HepG2 (cell line): Measurements from ENCODE around the gene NGF. TPM values are rescaled to one million over a fixed set of nuclear protein-coding genes. Genes with fewer than 3 reads are reported as not detected.

Experiments
- ATAC-seq: fragments of 200-7000 bp; cut with Tn5 transposase; 3 replicates; pipeline ENCODE4 v1.9.1; 2020; ENCODE audit warnings: mild to moderate bottlenecking, moderate library complexity
- BruUV-seq: library from RNA; stranded (reverse); fragments of 400-500 nt; replicated peaks from 2 replicates; lab custom pipeline; 2021; lab: Mats Ljungman, UMichigan
- CTCF ChIA-PET: fragments of 300-600 bp; formaldehyde crosslinking; extraction: SDS; loops from one replicate; lab custom pipeline; 2021; ENCODE audit warnings: low total read pairs, inconsistent platforms, low intra/inter-chr PET ratio; lab: Yijun Ruan, JAX
- POLR2A ChIA-PET: fragments of 350-600 bp; sonication (Branson Sonifier 250); formaldehyde crosslinking; loops from one replicate; lab custom pipeline; 2020; ENCODE audit warnings: antibody characterized with exemption, inconsistent platforms; lab: Yijun Ruan, JAX
- DNase-seq: peaks from one replicate; pipeline ENCODE4 v3.0.0-alpha.2; 2015; ENCODE audit warnings: low spot score
- FAIRE-seq: peaks from 3 replicates; lab custom pipeline; 2011; peaks lifted over from hg19 to GRCh38; lab: Jason Lieb, UNC
- H2AFZ ChIP-seq: one replicate; pipeline ENCODE4 v1.6.1; 2011; ENCODE audit warnings: low read length, inconsistent platforms
- H3K27ac ChIP-seq: fragments of 300-600 bp; 3 replicates; pipeline ENCODE4 v1.8.0; 2011; ENCODE audit warnings: mixed run types, mild to moderate bottlenecking, mixed read lengths, low read length, inconsistent platforms; ENCODE audit not compliant: insufficient read depth; ENCODE audit errors: extremely low read length
- H3K27me3 ChIP-seq, 2 experiments: fragments of 200-600 bp in 1 of 2; 2 replicates in 1 of 2; 3 replicates in 1 of 2; pipeline versions ENCODE4 v1.6.0 to v1.8.0; 2011; ENCODE audit warnings: low read length in 2 of 2, mild to moderate bottlenecking in 2 of 2, moderate library complexity in 2 of 2, inconsistent platforms in 1 of 2; ENCODE audit not compliant: insufficient read depth in 2 of 2, control insufficient read depth in 1 of 2
- H3K36me3 ChIP-seq, 2 experiments: fragments of 200-600 bp in 1 of 2; replicated peaks in 1 of 2; 2 replicates in 1 of 2; 3 replicates in 1 of 2; pipeline versions ENCODE4 v1.5.1 to v1.8.0; 2011; ENCODE audit warnings: low read length in 2 of 2, inconsistent platforms in 1 of 2; ENCODE audit not compliant: insufficient read depth in 2 of 2, control insufficient read depth in 1 of 2
- H3K4me1 ChIP-seq: 2 replicates; pipeline ENCODE4 v1.5.1; 2012; ENCODE audit warnings: low read length, inconsistent platforms; ENCODE audit not compliant: insufficient read depth
- H3K4me2 ChIP-seq: 2 replicates; pipeline ENCODE4 v1.6.0; 2011; ENCODE audit warnings: low read depth, low read length, inconsistent platforms
- H3K4me3 ChIP-seq, 3 experiments: fragments of 200-600 bp in 1 of 3; sonication (generic), shearing (Covaris generic) in 1 of 3; replicated peaks in 1 of 3; 2 replicates each; pipeline ENCODE4 v1.5.1; 2011 to 2016; ENCODE audit warnings: low read length in 3 of 3, inconsistent platforms in 2 of 3, low read depth in 2 of 3, mild to moderate bottlenecking in 2 of 3, control low read depth in 1 of 3, mixed read lengths in 1 of 3; ENCODE audit not compliant: insufficient read depth in 1 of 3
- H3K79me2 ChIP-seq: one replicate; pipeline ENCODE4 v1.6.1; 2011; ENCODE audit warnings: low read length, inconsistent platforms; ENCODE audit not compliant: insufficient read depth
- H3K9ac ChIP-seq: 2 replicates; pipeline ENCODE4 v1.6.0; 2011; ENCODE audit warnings: mild to moderate bottlenecking, low read depth, low read length, inconsistent platforms; ENCODE audit not compliant: insufficient read depth
- H3K9me3 ChIP-seq: 2 replicates; pipeline ENCODE4 v1.5.1; 2012; ENCODE audit warnings: mild to moderate bottlenecking, low read length
- H4K20me1 ChIP-seq: 2 replicates; pipeline ENCODE4 v1.6.0; 2011; ENCODE audit warnings: inconsistent platforms, mild to moderate bottlenecking, low read length, moderate library complexity; ENCODE audit not compliant: insufficient read depth
- ARNT2 ChIP-seq: sonication (generic); formaldehyde crosslinking; IDR thresholded peaks from 2 replicates; pipeline ENCODE4 v1.8.0; 2022; ENCODE audit warnings: mild to moderate bottlenecking, low read depth, missing genetic modification reagents, moderate library complexity
- ETV5 ChIP-seq: IDR thresholded peaks from 2 replicates; pipeline ENCODE4 v1.6.1; 2018; ENCODE audit warnings: missing biosample characterization, missing genetic modification reagents, inconsistent platforms, borderline replicate concordance
- FOSL1 ChIP-seq: sonication (generic); formaldehyde crosslinking; IDR thresholded peaks from 2 replicates; pipeline ENCODE4 v1.9.0; 2021; ENCODE audit warnings: missing genetic modification reagents, borderline replicate concordance
- MIER2 ChIP-seq: IDR thresholded peaks from 2 replicates; pipeline ENCODE4 v1.6.1; 2016; ENCODE audit warnings: missing biosample characterization, missing genetic modification reagents
- NCOR1 ChIP-seq: fragments of 200-600 bp; sonication (generic); IDR thresholded peaks from 2 replicates; pipeline ENCODE4 v1.7.0; 2017; ENCODE audit warnings: antibody characterized with exemption, low read length, borderline replicate concordance
- POLR2A ChIP-seq, 2 experiments: IDR thresholded peaks; 2 replicates each; pipeline ENCODE4 v1.6.1; 2011; ENCODE audit warnings: low read depth in 2 of 2, low read length in 2 of 2, mild to moderate bottlenecking in 1 of 2, moderate library complexity in 1 of 2; ENCODE audit not compliant: insufficient read depth in 1 of 2
- SUZ12 ChIP-seq: fragments of 150-350 bp; IDR thresholded peaks from 2 replicates; pipeline ENCODE4 v1.6.1; 2014; ENCODE audit warnings: low read depth, low read length
- TBP ChIP-seq: sonication (generic); formaldehyde crosslinking; IDR thresholded peaks from 2 replicates; pipeline ENCODE4 v1.5.0; 2020; ENCODE audit warnings: missing genetic modification reagents
- TBX3 ChIP-seq: fragments of 450-650 bp; IDR thresholded peaks from 2 replicates; pipeline ENCODE4 v1.6.1; 2017; ENCODE audit warnings: antibody characterized with exemption, mild to moderate bottlenecking, inconsistent platforms, borderline replicate concordance
- ZKSCAN1 ChIP-seq: fragments of 150-350 bp; IDR thresholded peaks from 2 replicates; pipeline ENCODE4 v1.6.1; 2014; ENCODE audit warnings: low read length
- ZNF547 ChIP-seq: sonication (generic); formaldehyde crosslinking; IDR thresholded peaks from 2 replicates; pipeline ENCODE4 v1.5.1; 2020; ENCODE audit warnings: mild to moderate bottlenecking, missing genetic modification reagents
- ZNF562 ChIP-seq: sonication (generic); formaldehyde crosslinking; IDR thresholded peaks from 2 replicates; pipeline ENCODE4 v1.8.0; 2022; ENCODE audit warnings: missing genetic modification reagents, borderline replicate concordance
- ZNF570 ChIP-seq: sonication (generic); formaldehyde crosslinking; IDR thresholded peaks from 2 replicates; pipeline ENCODE4 v1.4.0; 2020; ENCODE audit warnings: mild to moderate bottlenecking, missing genetic modification reagents, borderline replicate concordance
- ZNF660 ChIP-seq: sonication (generic); formaldehyde crosslinking; IDR thresholded peaks from 2 replicates; pipeline ENCODE4 v1.5.1; 2020; ENCODE audit warnings: mild to moderate bottlenecking, low read depth, missing genetic modification reagents, borderline replicate concordance
- ZNF747 ChIP-seq: sonication (generic); formaldehyde crosslinking; IDR thresholded peaks from 2 replicates; pipeline ENCODE4 v1.8.1; 2023; ENCODE audit warnings: missing genetic modification reagents, mild to moderate bottlenecking, borderline replicate concordance
- ZSCAN12 ChIP-seq: sonication (generic); formaldehyde crosslinking; IDR thresholded peaks from 2 replicates; pipeline ENCODE4 v1.9.0; 2021; ENCODE audit warnings: mild to moderate bottlenecking, missing genetic modification reagents
- ZSCAN30 ChIP-seq: sonication (generic); formaldehyde crosslinking; IDR thresholded peaks from 2 replicates; pipeline ENCODE4 v1.5.0; 2020; ENCODE audit warnings: mild to moderate bottlenecking, missing genetic modification reagents
- WGBS: methylation state at CpG from one replicate; pipeline ENCODE4 v1.1.6; 2017; ENCODE audit warnings: low lambda C conversion rate; 5-methylcytosine and 5-hydroxymethylcytosine counted together
- in situ Hi-C: cut with HindIII; loops from 2 replicates; pipeline ENCODE4 v1.10.0; 2017; ENCODE audit warnings: low pct_unique_long_range_greater_than_20kb; ENCODE audit not compliant: extremely low pct_ligation_motif_present
- intact Hi-C: fragments of 100-400 bp; cut with micrococcal nuclease; formaldehyde crosslinking; loops from one replicate; pipeline ENCODE4 v1.10.0; 2022; ENCODE audit not compliant: unreplicated experiment
- polyA plus RNA-seq, 8 experiments: library from polyadenylated mRNA; depleted of rRNA in 3 of 8; stranded (reverse) in 7 of 8; unstranded in 1 of 8; fragments of >200 nt; fragmentation: Illumina TruSeq in 4 of 8; extraction: Trizol in 4 of 8; gene quantifications; 2 replicates each; pipeline versions ENCODE4 v1.2.1 to v1.2.3, GENCODE V29; 2011 to 2016; ENCODE audit warnings: low read depth in 4 of 8, missing spikeins in 1 of 8, mixed read lengths in 1 of 8; ENCODE audit not compliant: insufficient read depth in 1 of 8
- total RNA-seq, 5 experiments: library from RNA; depleted of rRNA; stranded (reverse); fragments of >200 nt; fragmentation: Illumina TruSeq; extraction: Trizol; gene quantifications; 2 replicates each; pipeline ENCODE4 v1.2.3, GENCODE V29; 2016; ENCODE audit warnings: low read depth in 1 of 5
- TF ChIP-seq, protein P1 (sequence below), 2 experiments: sonication (generic) in 1 of 2; formaldehyde crosslinking in 1 of 2; IDR thresholded peaks; 2 replicates each; pipeline versions ENCODE4 v1.5.1 to v1.6.1; 2011 to 2020; ENCODE audit warnings: borderline replicate concordance in 1 of 2, low read depth in 1 of 2, low read length in 1 of 2, mild to moderate bottlenecking in 1 of 2, missing genetic modification reagents in 1 of 2, moderate library complexity in 1 of 2

NGF gene
- total and polyA plus RNA-seq, 2 of the 13 experiments (the other 11 are each of a cell fraction or from before 2014, with no cell fraction given), result not detected

GRCh38 chr1:115306146-115306545 lies 31.9 kb downstream of the NGF start:
- BruUV-seq, result no TSS peak
- H3K4me1 ChIP-seq, result no peaks in the 10 kb centered on the region
- POLR2A ChIA-PET, result no interaction called here
- intact Hi-C loops (no loop called here), in situ Hi-C loops (no loop called here)
- H2AFZ ChIP-seq, result no peak overlapping the region
- H3K79me2 ChIP-seq, result no peaks in the 10 kb centered on the region
- TF ChIP-seq NCOR1 (no peak), ZSCAN12 (CRISPR knock-in tag) (no peak), FOSL1 (no peak), ZNF660 (CRISPR knock-in tag) (no peak), ETV5 (CRISPR knock-in tag) (no peak), ZKSCAN1 (no peak), TBX3 (no peak), ZNF570 (no peak), MIER2 (CRISPR knock-in tag) (no peak), ZSCAN30 (CRISPR knock-in tag) (no peak), POLR2A (IDR thresholded peaks at IDR 0.05; ENCODE audit: insufficient read depth in 1 of 2, low read depth in 2 of 2, low read length in 2 of 2) (no peak), TBP (CRISPR knock-in tag) (no peak), ZNF547 (no peak), ZNF562 (no peak), ZNF747 (CRISPR knock-in tag) (no peak), ARNT2 (CRISPR knock-in tag) (no peak), SUZ12 (no peak)
- TF ChIP-seq, protein P1, sequence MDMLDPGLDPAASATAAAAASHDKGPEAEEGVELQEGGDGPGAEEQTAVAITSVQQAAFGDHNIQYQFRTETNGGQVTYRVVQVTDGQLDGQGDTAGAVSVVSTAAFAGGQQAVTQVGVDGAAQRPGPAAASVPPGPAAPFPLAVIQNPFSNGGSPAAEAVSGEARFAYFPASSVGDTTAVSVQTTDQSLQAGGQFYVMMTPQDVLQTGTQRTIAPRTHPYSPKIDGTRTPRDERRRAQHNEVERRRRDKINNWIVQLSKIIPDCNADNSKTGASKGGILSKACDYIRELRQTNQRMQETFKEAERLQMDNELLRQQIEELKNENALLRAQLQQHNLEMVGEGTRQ (IDR thresholded peaks at IDR 0.05; ENCODE audit: low read depth, low read length), result no peak
- TF ChIP-seq, protein P1 (CRISPR knock-in tag; IDR thresholded peaks at IDR 0.05; ENCODE audit: borderline replicate concordance), result no peak
- H3K36me3 ChIP-seq, result no peaks in the 10 kb centered on the region
- H3K4me2 ChIP-seq, result no peak overlapping the region
- FAIRE-seq, result no peak
- ATAC-seq, result no peak
- no peaks in the 10 kb centered on the region for H3K9me3 ChIP-seq
- H3K9ac ChIP-seq, result no peak overlapping the region
- no peaks in the 10 kb centered on the region for H3K27me3 ChIP-seq
- CTCF ChIA-PET, result no interaction called here
- no peak overlapping the region for H3K4me3 ChIP-seq
- no peak for DNase-seq
- WGBS, result 6% methylated on average over 2 of the region's 2 CpGs
- H3K27ac ChIP-seq, result no peak overlapping the region
- no peaks in the 10 kb centered on the region for H4K20me1 ChIP-seq
